ENCODE results near the gene MLEC. TPM values are rescaled to one million over a fixed set of nuclear protein-coding genes. Genes with fewer than 3 reads are reported as not detected.
"Not testable (repeated sequence)": the region's sequence is repeated elsewhere in the genome, so short reads cannot be mapped to it uniquely, and the experiment has no call there.

Gene MLEC
- total RNA-seq, 1 donor from 2014 or later: 124 TPM

GRCh38 chr12:120725151-120725658, 38.3 kb downstream of the MLEC start:
- peak overlapping the region; percentile 61 for H3K4me3 ChIP-seq (ENCODE audit: low read depth, low read length)
- no peak for DNase-seq (ENCODE audit: low read depth)
- no peak for TF ChIP-seq CTCF (conservative IDR thresholded peaks at IDR 0.05; ENCODE audit: low read depth, low read length)

- peak within 1 kb of the TSS; percentile 61 for H3K4me3 ChIP-seq (ENCODE audit: low read depth, low read length)
- peak; percentile 4 for TF ChIP-seq CTCF (conservative IDR thresholded peaks at IDR 0.05; ENCODE audit: low read depth, low read length)
- DNase-seq (ENCODE audit: low read depth): no peak
Measured at GRCh38 chr12:120725659-120726509, 38.9 kb downstream of the MLEC start, which contains the start of gene ACADS. TSS of gene ACADS (plus strand) at chr12:120725826. CDS start at chr12:120725886, 60 bp downstream.

GRCh38 chr12:120726510-120726793, 39.5 kb downstream of the MLEC start:
- H3K4me3 ChIP-seq (ENCODE audit: low read depth, low read length): peak overlapping the region; percentile 61
- no peak for DNase-seq (ENCODE audit: low read depth)
- no peak for TF ChIP-seq CTCF (conservative IDR thresholded peaks at IDR 0.05; ENCODE audit: low read depth, low read length)

- no peak overlapping the region for H3K4me3 ChIP-seq (ENCODE audit: low read depth, low read length)
- no peak for DNase-seq (ENCODE audit: low read depth)
Measured at GRCh38 chr12:120726961-120727360, 40.0 kb downstream of the MLEC start.

GRCh38 chr12:120732198-120732597, 45.2 kb downstream of the MLEC start:
- not testable (repeated sequence) for H3K4me3 ChIP-seq (ENCODE audit: low read depth, low read length); DNase-seq (ENCODE audit: low read depth)

More at GRCh38 chr12:120726961-120727360, 40.0 kb downstream of the MLEC start:
- TF ChIP-seq CTCF (conservative IDR thresholded peaks at IDR 0.05; ENCODE audit: low read depth, low read length): no peak

- TF ChIP-seq CTCF (conservative IDR thresholded peaks at IDR 0.05; ENCODE audit: low read depth, low read length): no peak
- no peak for DNase-seq (ENCODE audit: low read depth)
- no peak overlapping the region for H3K4me3 ChIP-seq (ENCODE audit: low read depth, low read length)
Measured at GRCh38 chr12:120733574-120733973, 46.6 kb downstream of the MLEC start.

GRCh38 chr12:120734210-120734609, 47.3 kb downstream of the MLEC start:
- H3K4me3 ChIP-seq (ENCODE audit: low read depth, low read length): no peak overlapping the region
- DNase-seq (ENCODE audit: low read depth): no peak

More at GRCh38 chr12:120734210-120734609, 47.3 kb downstream of the MLEC start:
- TF ChIP-seq CTCF (conservative IDR thresholded peaks at IDR 0.05; ENCODE audit: low read depth, low read length): no peak
